Liver (tissue), 9 donors: ENCODE results near the gene GPATCH2. TPM values are rescaled to one million over a fixed set of nuclear protein-coding genes. Genes with fewer than 3 reads are reported as not detected.

Source experiments
- DNase-seq: peaks from one replicate; pipeline ENCODE4 v3.0.0-alpha.2; 2017; ENCODE audit warnings: low spot score
- H3K27ac ChIP-seq, 2 donors: one replicate each; pipeline ENCODE4 v1.7.0; 2013; ENCODE audit warnings: inconsistent platforms in 2 of 2, low read length in 2 of 2, control low read depth in 1 of 2, low read depth in 1 of 2, mild to moderate bottlenecking in 1 of 2
- H3K27me3 ChIP-seq, 4 donors: one replicate each; pipeline versions ENCODE4 v1.6.1 to v1.7.0; 2013; ENCODE audit warnings: low read length in 3 of 4, inconsistent platforms in 1 of 4, mild to moderate bottlenecking in 1 of 4, moderate library complexity in 1 of 4; ENCODE audit not compliant: control insufficient read depth in 4 of 4, insufficient read depth in 4 of 4
- H3K36me3 ChIP-seq, 4 donors: one replicate each; pipeline versions ENCODE4 v1.6.1 to v1.7.0; 2013; ENCODE audit warnings: low read length in 3 of 4, mild to moderate bottlenecking in 3 of 4, low read depth in 1 of 4, moderate library complexity in 1 of 4; ENCODE audit not compliant: control insufficient read depth in 4 of 4, insufficient read depth in 3 of 4
- H3K4me1 ChIP-seq, 4 donors: one replicate each; pipeline versions ENCODE4 v1.6.1 to v1.7.0; 2013; ENCODE audit warnings: low read length in 3 of 4, mild to moderate bottlenecking in 3 of 4, moderate library complexity in 1 of 4; ENCODE audit not compliant: control insufficient read depth in 4 of 4, insufficient read depth in 4 of 4
- H3K4me3 ChIP-seq, 3 donors: one replicate each; pipeline versions ENCODE4 v1.6.1 to v1.7.0; 2013; ENCODE audit warnings: low read length in 3 of 3, control low read depth in 1 of 3, low read depth in 1 of 3, mild to moderate bottlenecking in 1 of 3
- H3K9ac ChIP-seq, 2 donors: one replicate each; pipeline ENCODE4 v1.7.0; 2013; ENCODE audit warnings: low read length in 2 of 2, mild to moderate bottlenecking in 2 of 2, moderate library complexity in 2 of 2, control low read depth in 1 of 2, low read depth in 1 of 2
- H3K9me3 ChIP-seq, 4 donors: one replicate each; pipeline versions ENCODE4 v1.6.1 to v1.7.0; 2013; ENCODE audit warnings: low read length in 3 of 4; ENCODE audit not compliant: control insufficient read depth in 4 of 4
- ATF3 ChIP-seq: IDR thresholded peaks from 2 replicates; pipeline ENCODE4 v1.6.1; 2016; ENCODE audit warnings: antibody characterized with exemption
- CTCF ChIP-seq: fragments of 150-350 bp; IDR thresholded peaks from 2 replicates; pipeline ENCODE4 v1.5.1; 2017; ENCODE audit warnings: improper control_type of control experiment, low read depth, low read length; ENCODE audit not compliant: missing input control
- EGR1 ChIP-seq, 2 donors: IDR thresholded peaks; 2 replicates each; pipeline ENCODE4 v1.6.1; 2016 to 2018; ENCODE audit warnings: antibody characterized with exemption in 2 of 2, low read depth in 2 of 2
- FOXA1 ChIP-seq: IDR thresholded peaks from 2 replicates; pipeline ENCODE4 v1.6.1; 2016; ENCODE audit warnings: antibody characterized with exemption
- FOXA2 ChIP-seq: IDR thresholded peaks from 2 replicates; pipeline ENCODE4 v1.6.1; 2016; ENCODE audit warnings: antibody characterized with exemption
- GABPA ChIP-seq, 2 donors: IDR thresholded peaks in 1 of 2; conservative IDR thresholded peaks in 1 of 2; 2 replicates each; pipeline ENCODE4 v1.6.1; 2016; ENCODE audit warnings: antibody characterized with exemption in 2 of 2, mild to moderate bottlenecking in 1 of 2, moderate library complexity in 1 of 2
- HNF4A ChIP-seq, 2 donors: conservative IDR thresholded peaks; 2 replicates each; pipeline ENCODE4 v1.6.1; 2016; ENCODE audit warnings: antibody characterized with exemption in 2 of 2, mild to moderate bottlenecking in 2 of 2
- JUND ChIP-seq, 2 donors: IDR thresholded peaks; 2 replicates each; pipeline ENCODE4 v1.6.1; 2016; ENCODE audit warnings: antibody characterized with exemption in 2 of 2
- MAX ChIP-seq: IDR thresholded peaks from 2 replicates; pipeline ENCODE4 v1.6.1; 2016; ENCODE audit warnings: antibody characterized with exemption
- RAD21 ChIP-seq, 2 donors: IDR thresholded peaks; 2 replicates each; pipeline ENCODE4 v1.6.1; 2016; ENCODE audit warnings: antibody characterized with exemption in 2 of 2, mild to moderate bottlenecking in 2 of 2
- REST ChIP-seq: IDR thresholded peaks from 2 replicates; pipeline ENCODE4 v1.6.1; 2016; ENCODE audit warnings: antibody characterized with exemption, mild to moderate bottlenecking
- RXRA ChIP-seq, 2 donors: IDR thresholded peaks; 2 replicates each; pipeline ENCODE4 v1.6.1; 2017 to 2018; ENCODE audit warnings: antibody characterized with exemption in 2 of 2, mild to moderate bottlenecking in 1 of 2
- SP1 ChIP-seq: IDR thresholded peaks from 2 replicates; pipeline ENCODE4 v1.6.1; 2018; ENCODE audit warnings: antibody characterized with exemption, mild to moderate bottlenecking
- TAF1 ChIP-seq: conservative IDR thresholded peaks from 2 replicates; pipeline ENCODE4 v1.6.1; 2016; ENCODE audit warnings: antibody characterized with exemption, mild to moderate bottlenecking
- YY1 ChIP-seq: IDR thresholded peaks from 2 replicates; pipeline ENCODE4 v1.6.1; 2016; ENCODE audit warnings: antibody characterized with exemption, mild to moderate bottlenecking
- ZBTB33 ChIP-seq: IDR thresholded peaks from 2 replicates; pipeline ENCODE4 v1.6.1; 2016; ENCODE audit warnings: antibody characterized with exemption
- polyA plus RNA-seq, 2 donors: library from polyadenylated mRNA; stranded (reverse) in 1 of 2; unstranded in 1 of 2; fragments of 200-250 nt in 1 of 2; fragments of >200 nt in 1 of 2; fragmentation: Nextera tagmentation in 1 of 2; extraction: Ambion mirVana in 1 of 2; gene quantifications; one replicate each; pipeline versions ENCODE4 v1.2.1 to v1.2.3, GENCODE V29; 2013 to 2015
- total RNA-seq, 2 donors: library from RNA; depleted of rRNA; stranded (reverse); fragments of >200 nt; gene quantifications; one replicate each; pipeline ENCODE4 v1.2.3, GENCODE V29; 2014
- donor health status: healthy.
- donor health status: healthy.
- donor health status: healthy.
- donor health status: healthy.
- donor health status: healthy.

Gene GPATCH2
- total and polyA plus RNA-seq, 4 donors: 1.6 to 11.2 (median 5.8) TPM

GRCh38 chr1:217564207-217564606 lies 66.7 kb downstream of the GPATCH2 start (continued):
- TF ChIP-seq ATF3: no peak

- Histone ChIP-seq H3K27me3 (no peaks in the 10 kb centered on the region), H3K9me3 (no peaks in the 10 kb centered on the region), H3K27ac (no peak overlapping the region), H3K4me3 (no peak overlapping the region), H3K36me3 (no peaks in the 10 kb centered on the region), H3K9ac (no peak overlapping the region), H3K4me1 (no peaks in the 10 kb centered on the region)
- TF ChIP-seq RAD21 (IDR thresholded peaks at IDR 0.05) (no peak), FOXA2 (no peak), GABPA (IDR thresholded peaks at IDR 0.05 in 1 of 2, conservative IDR thresholded peaks at IDR 0.05 in 1 of 2) (no peak), EGR1 (IDR thresholded peaks at IDR 0.05; ENCODE audit: low read depth in 2 of 2) (no peak), JUND (IDR thresholded peaks at IDR 0.05) (no peak), RXRA (IDR thresholded peaks at IDR 0.05) (no peak), FOXA1 (no peak), ZBTB33 (no peak), REST (no peak), CTCF (no peak), YY1 (no peak), TAF1 (no peak), MAX (no peak), SP1 (no peak), ATF3 (no peak), HNF4A (conservative IDR thresholded peaks at IDR 0.05) (no peak)
- no peak for DNase-seq
These were observed 67.7 kb downstream of the GPATCH2 start for GRCh38 chr1:217563179-217563578.
